IMR-90 (cell line): Measurements from ENCODE around the gene TXNRD1. TPM values are rescaled to one million over a fixed set of nuclear protein-coding genes. Genes with fewer than 3 reads are reported as not detected.

ENCODE experiments used
- ATAC-seq: fragments of 200-7000 bp; cut with Tn5 transposase; 2 replicates; pipeline ENCODE4 v1.9.1; 2020; ENCODE audit warnings: low read depth, mild to moderate bottlenecking, moderate library complexity
- BruUV-seq: library from RNA; stranded (reverse); fragments of 400-500 nt; replicated peaks from 2 replicates; lab custom pipeline; 2021; lab: Mats Ljungman, UMichigan
- CTCF ChIA-PET: fragments of 300-600 bp; formaldehyde crosslinking; extraction: SDS; loops from one replicate; lab custom pipeline; 2021; ENCODE audit warnings: antibody characterized with exemption; lab: Yijun Ruan, JAX
- POLR2A ChIA-PET: fragments of 300-600 bp; sonication (Branson Sonifier 250); formaldehyde crosslinking; loops from one replicate; lab custom pipeline; 2022; ENCODE audit warnings: antibody characterized with exemption; ENCODE audit not compliant: unreplicated experiment; lab: Charles Lee
- DNase-seq: peaks from one replicate; pipeline ENCODE4 v3.0.0; 2013
- H2AFZ ChIP-seq: replicated peaks from 2 replicates; pipeline ENCODE3; 2013; ENCODE audit warnings: low read length, mild to moderate bottlenecking; ENCODE audit not compliant: poor library complexity
- H2AK5ac ChIP-seq: 2 replicates; pipeline ENCODE4 v1.6.1; 2013; ENCODE audit warnings: low read depth, low read length, inconsistent platforms
- H2AK9ac ChIP-seq: replicated peaks from 2 replicates; pipeline ENCODE3; 2013; ENCODE audit warnings: mild to moderate bottlenecking, low read depth, low read length, moderate library complexity; ENCODE audit not compliant: poor library complexity
- H2BK120ac ChIP-seq: 2 replicates; pipeline ENCODE4 v1.6.1; 2013; ENCODE audit warnings: low read depth, low read length, inconsistent platforms
- H2BK15ac ChIP-seq: 3 replicates; pipeline ENCODE4 v1.6.1; 2013; ENCODE audit warnings: low read depth, low read length, inconsistent platforms
- H2BK20ac ChIP-seq: 2 replicates; pipeline ENCODE4 v1.6.1; 2013; ENCODE audit warnings: low read depth, mild to moderate bottlenecking, inconsistent platforms, low read length, moderate library complexity
- H2BK5ac ChIP-seq: 2 replicates; pipeline ENCODE4 v1.6.1; 2013; ENCODE audit warnings: mild to moderate bottlenecking, low read depth, low read length, inconsistent platforms; ENCODE audit not compliant: poor library complexity, severe bottlenecking
- H3K14ac ChIP-seq: replicated peaks from 2 replicates; pipeline ENCODE4 v1.6.1; 2013; ENCODE audit warnings: low read depth, low read length, inconsistent platforms
- H3K18ac ChIP-seq: 2 replicates; pipeline ENCODE4 v1.6.1; 2013; ENCODE audit warnings: low read depth, low read length, control low read depth
- H3K23ac ChIP-seq: 2 replicates; pipeline ENCODE4 v1.6.1; 2013; ENCODE audit warnings: low read depth, low read length, inconsistent platforms
- H3K27ac ChIP-seq: 2 replicates; pipeline ENCODE4 v1.5.1; 2013; ENCODE audit warnings: mild to moderate bottlenecking, control low read depth, low read length; ENCODE audit not compliant: insufficient read depth
- H3K27me3 ChIP-seq: 2 replicates; pipeline ENCODE4 v1.6.1; 2013; ENCODE audit warnings: low read length; ENCODE audit not compliant: control insufficient read depth, insufficient read depth
- H3K36me3 ChIP-seq: 2 replicates; pipeline ENCODE4 v1.6.1; 2013; ENCODE audit warnings: low read length, mixed read lengths; ENCODE audit not compliant: control insufficient read depth, insufficient read depth
- H3K4ac ChIP-seq: 2 replicates; pipeline ENCODE4 v1.6.1; 2013; ENCODE audit warnings: low read depth, low read length, inconsistent platforms
- H3K4me1 ChIP-seq: 2 replicates; pipeline ENCODE4 v1.6.1; 2013; ENCODE audit warnings: low read length, mixed read lengths; ENCODE audit not compliant: control insufficient read depth, insufficient read depth
- H3K4me2 ChIP-seq: 2 replicates; pipeline ENCODE4 v1.6.1; 2013; ENCODE audit warnings: low read depth, mild to moderate bottlenecking, control low read depth, low read length, moderate library complexity
- H3K4me3 ChIP-seq: 2 replicates; pipeline ENCODE4 v1.5.1; 2013; ENCODE audit warnings: low read depth, mild to moderate bottlenecking, control low read depth, low read length, moderate library complexity; ENCODE audit not compliant: insufficient read depth
- H3K56ac ChIP-seq: 2 replicates; pipeline ENCODE4 v1.6.1; 2013; ENCODE audit warnings: low read length, inconsistent platforms; ENCODE audit not compliant: insufficient read depth; ENCODE audit errors: extremely low read depth
- H3K79me1 ChIP-seq, 2 experiments: 2 replicates each; pipeline ENCODE4 v1.6.1; 2013; ENCODE audit warnings: low read length in 2 of 2, inconsistent platforms in 1 of 2, low read depth in 1 of 2
- H3K9ac ChIP-seq: 2 replicates; pipeline ENCODE4 v1.6.1; 2013; ENCODE audit warnings: low read depth, low read length, control low read depth
- H3K9me1 ChIP-seq: 2 replicates; pipeline ENCODE4 v1.6.1; 2013; ENCODE audit warnings: low read length, inconsistent platforms; ENCODE audit not compliant: insufficient read depth
- H3K9me3 ChIP-seq: 2 replicates; pipeline ENCODE4 v1.6.1; 2013; ENCODE audit warnings: low read length; ENCODE audit not compliant: control insufficient read depth, insufficient read depth
- H4K20me1 ChIP-seq: 2 replicates; pipeline ENCODE4 v1.6.1; 2013; ENCODE audit warnings: low read length, inconsistent platforms; ENCODE audit not compliant: insufficient read depth
- H4K5ac ChIP-seq: 2 replicates; pipeline ENCODE4 v1.6.1; 2013; ENCODE audit warnings: mild to moderate bottlenecking, low read depth, low read length, control low read depth
- H4K8ac ChIP-seq, 2 experiments: 2 replicates each; pipeline ENCODE4 v1.6.1; 2013; ENCODE audit warnings: low read depth in 2 of 2, low read length in 2 of 2, control low read depth in 1 of 2, inconsistent platforms in 1 of 2
- H4K91ac ChIP-seq: 2 replicates; pipeline ENCODE4 v1.6.1; 2013; ENCODE audit warnings: low read depth, low read length, inconsistent platforms; ENCODE audit not compliant: insufficient read depth
- BHLHE40 ChIP-seq: fragments of 150-350 bp; IDR thresholded peaks from 2 replicates; pipeline ENCODE4 v1.6.1; 2016; ENCODE audit warnings: mild to moderate bottlenecking, low read depth, low read length
- CEBPB ChIP-seq: IDR thresholded peaks from 2 replicates; pipeline ENCODE4 v1.6.1; 2012; ENCODE audit warnings: low read depth, low read length, improper control_type of control experiment
- CTCF ChIP-seq: conservative IDR thresholded peaks from 2 replicates; pipeline ENCODE4 v1.5.1; 2012; ENCODE audit warnings: mild to moderate bottlenecking, low read depth, low read length, improper control_type of control experiment
- ELK1 ChIP-seq: fragments of 150-350 bp; IDR thresholded peaks from 2 replicates; pipeline ENCODE4 v1.6.1; 2016; ENCODE audit warnings: low read depth, mild to moderate bottlenecking, low read length, moderate library complexity, borderline replicate concordance
- FOS ChIP-seq: fragments of 150-350 bp; IDR thresholded peaks from 2 replicates; pipeline ENCODE4 v1.6.1; 2016; ENCODE audit warnings: low read depth, low read length
- MAFK ChIP-seq: IDR thresholded peaks from 2 replicates; pipeline ENCODE4 v1.6.1; 2012; ENCODE audit warnings: low read depth, low read length, improper control_type of control experiment
- MAZ ChIP-seq: IDR thresholded peaks from 2 replicates; pipeline ENCODE4 v1.6.1; 2012; ENCODE audit warnings: low read depth, mild to moderate bottlenecking, low read length, improper control_type of control experiment, moderate library complexity, borderline replicate concordance
- MXI1 ChIP-seq: IDR thresholded peaks from 2 replicates; pipeline ENCODE4 v1.6.1; 2012; ENCODE audit warnings: low read depth, mild to moderate bottlenecking, low read length, moderate library complexity, borderline replicate concordance
- NFE2L2 ChIP-seq: fragments of 150-350 bp; IDR thresholded peaks from 2 replicates; pipeline ENCODE4 v1.6.1; 2016; ENCODE audit warnings: low read depth, mild to moderate bottlenecking, low read length
- POLR2A ChIP-seq: IDR thresholded peaks from 2 replicates; pipeline ENCODE4 v1.6.1; 2012; ENCODE audit warnings: mild to moderate bottlenecking, low read depth, low read length
- RAD21 ChIP-seq: IDR thresholded peaks from 2 replicates; pipeline ENCODE4 v1.6.1; 2012; ENCODE audit warnings: low read length, improper control_type of control experiment
- RCOR1 ChIP-seq: IDR thresholded peaks from 2 replicates; pipeline ENCODE4 v1.6.1; 2012; ENCODE audit warnings: mild to moderate bottlenecking, low read length, improper control_type of control experiment; ENCODE audit not compliant: insufficient replicate concordance
- RFX5 ChIP-seq: IDR thresholded peaks from 2 replicates; pipeline ENCODE4 v1.8.0; 2012; ENCODE audit warnings: low read depth, mild to moderate bottlenecking, low read length, moderate library complexity
- SMC3 ChIP-seq: fragments of 150-350 bp; IDR thresholded peaks from 2 replicates; pipeline ENCODE4 v1.6.1; 2016; ENCODE audit warnings: low read depth, mild to moderate bottlenecking, antibody characterized with exemption, low read length, moderate library complexity
- USF2 ChIP-seq: fragments of 150-350 bp; IDR thresholded peaks from 2 replicates; pipeline ENCODE4 v1.6.1; 2017; ENCODE audit warnings: mild to moderate bottlenecking, antibody characterized with exemption, low read length, low read depth
- WGBS, 2 experiments: methylation state at CpG; one replicate each; pipeline versions ENCODE4 v1.1.5 to v1.1.7; 2013; ENCODE audit warnings: missing lambda C conversion rate in 2 of 2; ENCODE audit not compliant: insufficient read length in 1 of 2; ENCODE audit errors: extremely low coverage in 2 of 2; 5-methylcytosine and 5-hydroxymethylcytosine counted together
- dilution Hi-C: fragments of 300-500 bp; cut with HindIII; formaldehyde crosslinking; loops from one replicate; pipeline ENCODE4 v1.14.3; 2018; ENCODE audit warnings: low sequenced_read_pairs; ENCODE audit not compliant: unreplicated experiment
- in situ Hi-C: fragments of 300-500 bp; cut with MboI; formaldehyde crosslinking; loops from 3 replicates; pipeline ENCODE4 v1.14.3; 2019; ENCODE audit warnings: low sequenced_read_pairs, inconsistent platforms, mixed read lengths
- intact Hi-C: fragments of 100-400 bp; cut with micrococcal nuclease; formaldehyde crosslinking; loops from 2 replicates; pipeline ENCODE4 v1.10.0; 2022
- polyA plus RNA-seq, 3 experiments: library from polyadenylated mRNA; depleted of rRNA; stranded (reverse); fragments of >200 nt; gene quantifications; 2 replicates each; pipeline ENCODE4 v1.2.3, GENCODE V29; 2012; ENCODE audit warnings: low replicate concordance in 1 of 3
- total RNA-seq: library from RNA; depleted of rRNA; stranded (reverse); fragments of >200 nt; gene quantifications from 2 replicates; pipeline ENCODE4 v1.2.3, GENCODE V29; 2012

The TXNRD1 gene
- total and polyA plus RNA-seq, 2 of the 4 experiments (the other 2 are of a cell fraction) = 379 to 582 TPM

- Histone ChIP-seq H3K18ac (no peak overlapping the region), H3K36me3 (peaks cover 42% of the 10 kb centered on the region), H2AK5ac (no peak overlapping the region), H2BK15ac (no peak overlapping the region), H3K56ac (no peak overlapping the region), H3K9me1 (peaks cover 11% of the 10 kb centered on the region), H4K8ac (no peak overlapping the region), H3K4me2 (no peak overlapping the region), H4K5ac (no peak overlapping the region), H3K4me3 (no peak overlapping the region), H3K9ac (no peak overlapping the region), H2AK9ac (no peak overlapping the region), H3K23ac (no peak overlapping the region), H2AFZ (no peak overlapping the region), H3K9me3 (no peaks in the 10 kb centered on the region), H2BK20ac (no peak overlapping the region), H3K79me1 (peaks cover 22 to 56% of the 10 kb centered on the region in 2 experiments), H4K91ac (no peak overlapping the region), H2BK120ac (no peak overlapping the region), H3K27ac (0 out of 2 replicates have a peak overlapping the region, but pooled peaks have one; percentile 9), H3K4me1 (peaks cover 20% of the 10 kb centered on the region), H3K27me3 (no peaks in the 10 kb centered on the region), H3K14ac (no peak overlapping the region), H4K20me1 (peaks cover 89% of the 10 kb centered on the region), H3K4ac (no peak overlapping the region), H2BK5ac (no peak overlapping the region)
- ATAC-seq (no peak), DNase-seq (no peak)
- ChIA-PET POLR2A (no interaction called here), CTCF (interaction anchor here (0.6 kb wide), 1 partner anchor 11 kb away, joined by 4 read pairs; no protein-coding TSS in a partner anchor)
- intact Hi-C loops (no loop called here), dilution Hi-C loops (no loop called here), in situ Hi-C loops (no loop called here)
- WGBS, 2 experiments = no CpG with 5 or more reads among the region's 5 CpGs
- no TSS peak for BruUV-seq
- TF ChIP-seq MAFK (no peak), BHLHE40 (no peak), RFX5 (no peak), CTCF (no peak), ELK1 (no peak), USF2 (no peak), SMC3 (no peak), CEBPB (no peak), POLR2A (no peak), NFE2L2 (no peak), RCOR1 (no peak), MAZ (no peak), FOS (no peak), RAD21 (no peak), MXI1 (no peak)
These were observed 95.4 kb downstream of the TXNRD1 start for GRCh38 chr12:104310751-104311633.
